GM23338 (cell line): ENCODE results near the gene SERINC5. TPM values are rescaled to one million over a fixed set of nuclear protein-coding genes. Genes with fewer than 3 reads are reported as not detected.

ENCODE experiments used
- ATAC-seq: fragments of 200-7000 bp; cut with Tn5 transposase; 3 replicates; pipeline ENCODE4 v1.9.1; 2020
- DNase-seq: peaks from one replicate; pipeline ENCODE4 v3.0.0-alpha.2; 2015; ENCODE audit warnings: low spot score
- H2AFZ ChIP-seq: fragments of 200-600 bp; sonication (generic); 2 replicates; pipeline ENCODE4 v1.8.0; 2016; ENCODE audit warnings: antibody characterized with exemption, mild to moderate bottlenecking, moderate library complexity
- H3F3A ChIP-seq: fragments of 200-600 bp; sonication (generic); replicated peaks from 2 replicates; pipeline ENCODE4 v1.8.0; 2017; ENCODE audit warnings: antibody characterized with exemption, mixed run types, low read depth
- H3K27ac ChIP-seq: fragments of 200-600 bp; sonication (generic); 2 replicates; pipeline ENCODE4 v1.6.1; 2016; ENCODE audit warnings: low read depth
- H3K27me3 ChIP-seq: fragments of 200-600 bp; sonication (generic); 2 replicates; pipeline ENCODE4 v1.8.0; 2016; ENCODE audit warnings: mild to moderate bottlenecking, mixed run types, moderate library complexity; ENCODE audit not compliant: insufficient read depth
- H3K36me3 ChIP-seq: fragments of 200-600 bp; sonication (generic); 2 replicates; pipeline ENCODE4 v1.8.0; 2016; ENCODE audit warnings: mild to moderate bottlenecking; ENCODE audit not compliant: insufficient read depth
- H3K4me1 ChIP-seq: fragments of 200-600 bp; sonication (generic); 2 replicates; pipeline ENCODE4 v1.8.0; 2016; ENCODE audit warnings: mild to moderate bottlenecking, moderate library complexity; ENCODE audit not compliant: insufficient read depth
- H3K4me2 ChIP-seq: fragments of 200-600 bp; sonication (generic); 2 replicates; pipeline ENCODE4 v1.7.1; 2017; ENCODE audit warnings: mixed run types
- H3K4me3 ChIP-seq: fragments of 200-600 bp; sonication (generic); 2 replicates; pipeline ENCODE4 v1.6.1; 2016; ENCODE audit warnings: mixed run types
- H3K79me2 ChIP-seq: fragments of 200-600 bp; sonication (generic); replicated peaks from 2 replicates; pipeline ENCODE4 v1.8.0; 2017; ENCODE audit warnings: mild to moderate bottlenecking; ENCODE audit not compliant: insufficient read depth
- H3K9me2 ChIP-seq: fragments of 200-600 bp; sonication (generic); 2 replicates; pipeline ENCODE4 v1.8.0; 2017; ENCODE audit not compliant: insufficient read depth
- H4K20me1 ChIP-seq: fragments of 200-600 bp; sonication (generic); replicated peaks from 2 replicates; pipeline ENCODE4 v1.8.0; 2017; ENCODE audit warnings: mild to moderate bottlenecking; ENCODE audit not compliant: insufficient read depth
- H3K27ac Mint-ChIP-seq: 2 replicates; pipeline ENCODE4 v1.8.0; 2020; ENCODE audit warnings: inconsistent platforms, mild to moderate bottlenecking, moderate library complexity, mixed read lengths
- H3K27me3 Mint-ChIP-seq: 3 replicates; pipeline ENCODE4 v1.8.0; 2022; ENCODE audit warnings: low read depth, mild to moderate bottlenecking, moderate library complexity, mixed read lengths, inconsistent platforms; ENCODE audit not compliant: insufficient read depth, poor library complexity
- H3K36me3 Mint-ChIP-seq: 3 replicates; pipeline ENCODE4 v1.8.0; 2021; ENCODE audit warnings: low read depth, mild to moderate bottlenecking, inconsistent platforms, moderate library complexity, mixed read lengths
- H3K4me1 Mint-ChIP-seq: 3 replicates; pipeline ENCODE4 v1.8.0; 2020; ENCODE audit warnings: mild to moderate bottlenecking, inconsistent platforms, mixed read lengths
- H3K4me3 Mint-ChIP-seq: 3 replicates; pipeline ENCODE4 v1.8.0; 2021; ENCODE audit warnings: moderate library complexity, mild to moderate bottlenecking, inconsistent platforms, mixed read lengths
- H3K9me3 Mint-ChIP-seq: 3 replicates; pipeline ENCODE4 v1.8.0; 2020; ENCODE audit warnings: moderate library complexity, mild to moderate bottlenecking, inconsistent platforms, mixed read lengths
- JUNB ChIP-seq: IDR thresholded peaks from one replicate; pipeline ENCODE4 v1.6.1; 2016; ENCODE audit warnings: antibody characterized with exemption; ENCODE audit not compliant: unreplicated experiment
- NANOG ChIP-seq: IDR thresholded peaks from 2 replicates; pipeline ENCODE4 v1.6.1; 2016; ENCODE audit warnings: antibody characterized with exemption, borderline replicate concordance
- POLR2AphosphoS5 ChIP-seq: IDR thresholded peaks from 2 replicates; pipeline ENCODE4 v1.6.1; 2016; ENCODE audit warnings: antibody characterized with exemption, low read depth
- STAT1 ChIP-seq: IDR thresholded peaks from one replicate; pipeline ENCODE4 v1.6.1; 2016; ENCODE audit warnings: antibody characterized with exemption; ENCODE audit not compliant: unreplicated experiment
- ZNF114 ChIP-seq: fragments of 250-450 bp; sonication (Bioruptor Pico); IDR thresholded peaks from 2 replicates; pipeline ENCODE4 v1.5.0; 2020; ENCODE audit warnings: mild to moderate bottlenecking, moderate library complexity
- polyA plus RNA-seq: library from polyadenylated mRNA; unstranded; fragments of >200 nt; fragmentation: Nextera tagmentation; extraction: Ambion mirVana; gene quantifications from 2 replicates; pipeline ENCODE4 v1.2.1, GENCODE V29; 2016
- total RNA-seq: library from RNA; depleted of rRNA; stranded (reverse); fragments of >200 nt; shearing (Covaris generic); gene quantifications from 2 replicates; pipeline ENCODE4 v1.2.3, GENCODE V29; 2014
- TF ChIP-seq, protein P1 (sequence below): IDR thresholded peaks from one replicate; pipeline ENCODE4 v1.6.1; 2018; ENCODE audit warnings: antibody characterized with exemption; ENCODE audit not compliant: unreplicated experiment
- TF ChIP-seq, protein P2 (sequence below): fragments of 250-450 bp; sonication (Bioruptor Pico); IDR thresholded peaks from 2 replicates; pipeline ENCODE4 v1.5.0; 2020; ENCODE audit warnings: mild to moderate bottlenecking, moderate library complexity
- TF ChIP-seq, protein P3 (sequence below): IDR thresholded peaks from 2 replicates; pipeline ENCODE4 v1.6.1; 2016; ENCODE audit warnings: antibody characterized with exemption
- TF ChIP-seq, protein P4 (sequence below), 2 experiments: fragments of 200-600 bp in 1 of 2; sonication (generic) in 1 of 2; conservative IDR thresholded peaks; 2 replicates each; pipeline versions ENCODE4 v1.5.1 to v1.6.1; 2016 to 2017; ENCODE audit warnings: antibody characterized with exemption in 2 of 2, low read depth in 2 of 2, mild to moderate bottlenecking in 2 of 2, moderate library complexity in 1 of 2

Gene SERINC5
- total and polyA plus RNA-seq, 2 experiments from 2014 or later: 34.0 to 107 TPM

DNA sequence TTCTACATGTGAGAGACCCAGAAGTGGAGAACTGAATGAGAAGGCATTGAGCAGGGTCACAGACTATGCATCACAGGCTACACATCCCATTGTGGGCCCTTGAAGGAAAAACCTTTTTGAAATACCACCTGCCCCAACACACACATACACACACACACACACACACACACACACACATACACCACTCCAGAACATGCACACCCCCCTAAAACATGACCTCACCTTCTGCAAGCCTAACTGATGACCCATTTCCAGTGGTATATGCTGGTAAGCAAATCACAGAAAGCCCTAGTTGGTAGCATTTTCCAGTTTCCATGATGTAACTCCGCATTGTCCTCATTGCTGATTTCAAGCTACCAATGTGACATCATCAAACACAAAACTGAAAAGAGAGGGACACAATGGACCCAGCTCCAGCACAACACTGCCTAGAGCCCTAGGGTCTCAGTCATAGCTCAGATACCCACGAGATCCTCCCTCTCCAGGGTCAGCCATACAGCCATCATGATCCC lies 184.3 kb downstream of the SERINC5 start (continued):
- TF ChIP-seq, protein P1, sequence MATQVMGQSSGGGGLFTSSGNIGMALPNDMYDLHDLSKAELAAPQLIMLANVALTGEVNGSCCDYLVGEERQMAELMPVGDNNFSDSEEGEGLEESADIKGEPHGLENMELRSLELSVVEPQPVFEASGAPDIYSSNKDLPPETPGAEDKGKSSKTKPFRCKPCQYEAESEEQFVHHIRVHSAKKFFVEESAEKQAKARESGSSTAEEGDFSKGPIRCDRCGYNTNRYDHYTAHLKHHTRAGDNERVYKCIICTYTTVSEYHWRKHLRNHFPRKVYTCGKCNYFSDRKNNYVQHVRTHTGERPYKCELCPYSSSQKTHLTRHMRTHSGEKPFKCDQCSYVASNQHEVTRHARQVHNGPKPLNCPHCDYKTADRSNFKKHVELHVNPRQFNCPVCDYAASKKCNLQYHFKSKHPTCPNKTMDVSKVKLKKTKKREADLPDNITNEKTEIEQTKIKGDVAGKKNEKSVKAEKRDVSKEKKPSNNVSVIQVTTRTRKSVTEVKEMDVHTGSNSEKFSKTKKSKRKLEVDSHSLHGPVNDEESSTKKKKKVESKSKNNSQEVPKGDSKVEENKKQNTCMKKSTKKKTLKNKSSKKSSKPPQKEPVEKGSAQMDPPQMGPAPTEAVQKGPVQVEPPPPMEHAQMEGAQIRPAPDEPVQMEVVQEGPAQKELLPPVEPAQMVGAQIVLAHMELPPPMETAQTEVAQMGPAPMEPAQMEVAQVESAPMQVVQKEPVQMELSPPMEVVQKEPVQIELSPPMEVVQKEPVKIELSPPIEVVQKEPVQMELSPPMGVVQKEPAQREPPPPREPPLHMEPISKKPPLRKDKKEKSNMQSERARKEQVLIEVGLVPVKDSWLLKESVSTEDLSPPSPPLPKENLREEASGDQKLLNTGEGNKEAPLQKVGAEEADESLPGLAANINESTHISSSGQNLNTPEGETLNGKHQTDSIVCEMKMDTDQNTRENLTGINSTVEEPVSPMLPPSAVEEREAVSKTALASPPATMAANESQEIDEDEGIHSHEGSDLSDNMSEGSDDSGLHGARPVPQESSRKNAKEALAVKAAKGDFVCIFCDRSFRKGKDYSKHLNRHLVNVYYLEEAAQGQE: no peak

DNA sequence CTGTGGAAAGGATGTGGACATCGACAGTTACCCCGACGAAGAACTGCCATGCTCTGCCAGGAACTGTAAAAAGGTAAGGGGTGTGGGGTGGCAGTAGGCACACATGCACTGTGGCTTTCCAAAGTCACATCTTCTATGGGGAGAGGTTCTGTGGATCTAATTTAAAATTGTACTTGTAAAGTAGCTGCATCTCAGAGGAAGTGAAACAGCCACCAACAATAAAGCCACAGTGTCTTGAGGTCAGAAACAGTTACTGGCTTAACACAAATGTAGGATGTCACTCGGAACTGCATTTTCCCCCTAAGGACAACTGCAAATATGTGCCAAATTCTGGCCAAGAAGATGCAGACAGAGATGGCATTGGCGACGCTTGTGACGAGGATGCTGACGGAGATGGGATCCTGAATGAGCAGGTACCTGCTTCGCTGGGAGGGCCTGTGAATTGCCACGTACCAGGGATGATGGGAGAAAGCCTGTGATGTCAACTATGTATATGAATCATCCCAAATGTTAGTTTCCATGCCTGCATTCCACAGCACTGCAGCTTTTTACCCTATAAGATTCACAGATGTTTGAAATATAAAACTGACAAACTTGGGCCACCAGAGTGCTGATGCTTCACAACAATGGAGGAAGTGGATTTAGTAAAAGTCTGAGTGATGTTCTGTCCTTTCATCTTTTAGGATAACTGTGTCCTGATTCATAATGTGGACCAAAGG lies 185.4 kb downstream of the SERINC5 start:
- Mint-ChIP-seq H3K4me3 (no peak overlapping the region), H3K4me1 (no peaks in the 10 kb centered on the region), H3K9me3 (no peaks in the 10 kb centered on the region), H3K36me3 (no peaks in the 10 kb centered on the region; the same call in 2 of the 3 replicates), H3K27ac (no peak overlapping the region), H3K27me3 (peaks cover 3% of the 10 kb centered on the region)
- ATAC-seq (no peak), DNase-seq (no peak)
- Histone ChIP-seq H3K27me3 (no peaks in the 10 kb centered on the region), H3K36me3 (no peaks in the 10 kb centered on the region), H3F3A (peaks cover 5% of the 10 kb centered on the region; the same call in 1 of the 2 replicates), H3K4me3 (no peak overlapping the region), H2AFZ (no peak overlapping the region), H4K20me1 (no peaks in the 10 kb centered on the region), H3K9me2 (no peaks in the 10 kb centered on the region), H3K27ac (no peak overlapping the region), H3K79me2 (no peaks in the 10 kb centered on the region), H3K4me1 (peaks cover 10% of the 10 kb centered on the region; the same call in 1 of the 2 replicates), H3K4me2 (no peak overlapping the region)
- TF ChIP-seq, protein P2, sequence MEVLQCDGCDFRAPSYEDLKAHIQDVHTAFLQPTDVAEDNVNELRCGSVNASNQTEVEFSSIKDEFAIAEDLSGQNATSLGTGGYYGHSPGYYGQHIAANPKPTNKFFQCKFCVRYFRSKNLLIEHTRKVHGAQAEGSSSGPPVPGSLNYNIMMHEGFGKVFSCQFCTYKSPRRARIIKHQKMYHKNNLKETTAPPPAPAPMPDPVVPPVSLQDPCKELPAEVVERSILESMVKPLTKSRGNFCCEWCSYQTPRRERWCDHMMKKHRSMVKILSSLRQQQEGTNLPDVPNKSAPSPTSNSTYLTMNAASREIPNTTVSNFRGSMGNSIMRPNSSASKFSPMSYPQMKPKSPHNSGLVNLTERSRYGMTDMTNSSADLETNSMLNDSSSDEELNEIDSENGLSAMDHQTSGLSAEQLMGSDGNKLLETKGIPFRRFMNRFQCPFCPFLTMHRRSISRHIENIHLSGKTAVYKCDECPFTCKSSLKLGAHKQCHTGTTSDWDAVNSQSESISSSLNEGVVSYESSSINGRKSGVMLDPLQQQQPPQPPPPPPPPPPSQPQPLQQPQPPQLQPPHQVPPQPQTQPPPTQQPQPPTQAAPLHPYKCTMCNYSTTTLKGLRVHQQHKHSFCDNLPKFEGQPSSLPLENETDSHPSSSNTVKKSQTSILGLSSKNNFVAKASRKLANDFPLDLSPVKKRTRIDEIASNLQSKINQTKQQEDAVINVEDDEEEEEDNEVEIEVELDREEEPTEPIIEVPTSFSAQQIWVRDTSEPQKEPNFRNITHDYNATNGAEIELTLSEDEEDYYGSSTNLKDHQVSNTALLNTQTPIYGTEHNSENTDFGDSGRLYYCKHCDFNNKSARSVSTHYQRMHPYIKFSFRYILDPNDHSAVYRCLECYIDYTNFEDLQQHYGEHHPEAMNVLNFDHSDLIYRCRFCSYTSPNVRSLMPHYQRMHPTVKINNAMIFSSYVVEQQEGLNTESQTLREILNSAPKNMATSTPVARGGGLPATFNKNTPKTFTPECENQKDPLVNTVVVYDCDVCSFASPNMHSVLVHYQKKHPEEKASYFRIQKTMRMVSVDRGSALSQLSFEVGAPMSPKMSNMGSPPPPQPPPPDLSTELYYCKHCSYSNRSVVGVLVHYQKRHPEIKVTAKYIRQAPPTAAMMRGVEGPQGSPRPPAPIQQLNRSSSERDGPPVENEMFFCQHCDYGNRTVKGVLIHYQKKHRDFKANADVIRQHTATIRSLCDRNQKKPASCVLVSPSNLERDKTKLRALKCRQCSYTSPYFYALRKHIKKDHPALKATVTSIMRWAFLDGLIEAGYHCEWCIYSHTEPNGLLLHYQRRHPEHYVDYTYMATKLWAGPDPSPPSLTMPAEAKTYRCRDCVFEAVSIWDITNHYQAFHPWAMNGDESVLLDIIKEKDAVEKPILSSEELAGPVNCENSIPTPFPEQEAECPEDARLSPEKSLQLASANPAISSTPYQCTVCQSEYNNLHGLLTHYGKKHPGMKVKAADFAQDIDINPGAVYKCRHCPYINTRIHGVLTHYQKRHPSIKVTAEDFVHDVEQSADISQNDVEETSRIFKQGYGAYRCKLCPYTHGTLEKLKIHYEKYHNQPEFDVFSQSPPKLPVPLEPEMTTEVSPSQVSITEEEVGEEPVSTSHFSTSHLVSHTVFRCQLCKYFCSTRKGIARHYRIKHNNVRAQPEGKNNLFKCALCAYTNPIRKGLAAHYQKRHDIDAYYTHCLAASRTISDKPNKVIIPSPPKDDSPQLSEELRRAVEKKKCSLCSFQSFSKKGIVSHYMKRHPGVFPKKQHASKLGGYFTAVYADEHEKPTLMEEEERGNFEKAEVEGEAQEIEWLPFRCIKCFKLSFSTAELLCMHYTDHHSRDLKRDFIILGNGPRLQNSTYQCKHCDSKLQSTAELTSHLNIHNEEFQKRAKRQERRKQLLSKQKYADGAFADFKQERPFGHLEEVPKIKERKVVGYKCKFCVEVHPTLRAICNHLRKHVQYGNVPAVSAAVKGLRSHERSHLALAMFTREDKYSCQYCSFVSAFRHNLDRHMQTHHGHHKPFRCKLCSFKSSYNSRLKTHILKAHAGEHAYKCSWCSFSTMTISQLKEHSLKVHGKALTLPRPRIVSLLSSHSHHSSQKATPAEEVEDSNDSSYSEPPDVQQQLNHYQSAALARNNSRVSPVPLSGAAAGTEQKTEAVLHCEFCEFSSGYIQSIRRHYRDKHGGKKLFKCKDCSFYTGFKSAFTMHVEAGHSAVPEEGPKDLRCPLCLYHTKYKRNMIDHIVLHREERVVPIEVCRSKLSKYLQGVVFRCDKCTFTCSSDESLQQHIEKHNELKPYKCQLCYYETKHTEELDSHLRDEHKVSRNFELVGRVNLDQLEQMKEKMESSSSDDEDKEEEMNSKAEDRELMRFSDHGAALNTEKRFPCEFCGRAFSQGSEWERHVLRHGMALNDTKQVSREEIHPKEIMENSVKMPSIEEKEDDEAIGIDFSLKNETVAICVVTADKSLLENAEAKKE (CRISPR knock-in tag): no peak
- TF ChIP-seq JUNB (no peak), STAT1 (no peak), ZNF114 (CRISPR knock-in tag) (no peak), NANOG (no peak), POLR2AphosphoS5 (no peak)
- TF ChIP-seq, protein P3, sequence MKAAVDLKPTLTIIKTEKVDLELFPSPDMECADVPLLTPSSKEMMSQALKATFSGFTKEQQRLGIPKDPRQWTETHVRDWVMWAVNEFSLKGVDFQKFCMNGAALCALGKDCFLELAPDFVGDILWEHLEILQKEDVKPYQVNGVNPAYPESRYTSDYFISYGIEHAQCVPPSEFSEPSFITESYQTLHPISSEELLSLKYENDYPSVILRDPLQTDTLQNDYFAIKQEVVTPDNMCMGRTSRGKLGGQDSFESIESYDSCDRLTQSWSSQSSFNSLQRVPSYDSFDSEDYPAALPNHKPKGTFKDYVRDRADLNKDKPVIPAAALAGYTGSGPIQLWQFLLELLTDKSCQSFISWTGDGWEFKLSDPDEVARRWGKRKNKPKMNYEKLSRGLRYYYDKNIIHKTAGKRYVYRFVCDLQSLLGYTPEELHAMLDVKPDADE: no peak
- TF ChIP-seq, protein P4, sequence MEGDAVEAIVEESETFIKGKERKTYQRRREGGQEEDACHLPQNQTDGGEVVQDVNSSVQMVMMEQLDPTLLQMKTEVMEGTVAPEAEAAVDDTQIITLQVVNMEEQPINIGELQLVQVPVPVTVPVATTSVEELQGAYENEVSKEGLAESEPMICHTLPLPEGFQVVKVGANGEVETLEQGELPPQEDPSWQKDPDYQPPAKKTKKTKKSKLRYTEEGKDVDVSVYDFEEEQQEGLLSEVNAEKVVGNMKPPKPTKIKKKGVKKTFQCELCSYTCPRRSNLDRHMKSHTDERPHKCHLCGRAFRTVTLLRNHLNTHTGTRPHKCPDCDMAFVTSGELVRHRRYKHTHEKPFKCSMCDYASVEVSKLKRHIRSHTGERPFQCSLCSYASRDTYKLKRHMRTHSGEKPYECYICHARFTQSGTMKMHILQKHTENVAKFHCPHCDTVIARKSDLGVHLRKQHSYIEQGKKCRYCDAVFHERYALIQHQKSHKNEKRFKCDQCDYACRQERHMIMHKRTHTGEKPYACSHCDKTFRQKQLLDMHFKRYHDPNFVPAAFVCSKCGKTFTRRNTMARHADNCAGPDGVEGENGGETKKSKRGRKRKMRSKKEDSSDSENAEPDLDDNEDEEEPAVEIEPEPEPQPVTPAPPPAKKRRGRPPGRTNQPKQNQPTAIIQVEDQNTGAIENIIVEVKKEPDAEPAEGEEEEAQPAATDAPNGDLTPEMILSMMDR (conservative IDR thresholded peaks at IDR 0.05; ENCODE audit: low read depth in 2 of 2): no peak
